H1 (cell line): Measurements from ENCODE around the gene TRIM44. TPM values are rescaled to one million over a fixed set of nuclear protein-coding genes. Genes with fewer than 3 reads are reported as not detected.

Source experiments
- CTCF ChIA-PET: fragments of 300-600 bp; sonication (Branson Sonifier 250); formaldehyde crosslinking; loops from one replicate; lab custom pipeline; 2021; ENCODE audit not compliant: partially characterized antibody; lab: Charles Lee
- POLR2A ChIA-PET: fragments of 300-600 bp; sonication (Branson Sonifier 250); formaldehyde crosslinking; loops from one replicate; lab custom pipeline; 2021; ENCODE audit warnings: inconsistent platforms; ENCODE audit not compliant: partially characterized antibody; lab: Charles Lee
- DNase-seq, 2 experiments: peaks; one replicate each; pipeline versions ENCODE4 v3.0.0 to v3.0.0-alpha.2; 2010 to 2022; ENCODE audit warnings: low spot score in 2 of 2, low read depth in 1 of 2, mixed read lengths in 1 of 2
- FAIRE-seq: peaks from 2 replicates; lab custom pipeline; 2011; peaks lifted over from hg19 to GRCh38; lab: Jason Lieb, UNC
- H2AFZ ChIP-seq: 2 replicates; pipeline ENCODE4 v1.8.1; 2012; ENCODE audit warnings: low read length, inconsistent platforms
- H2AK5ac ChIP-seq: 2 replicates; pipeline ENCODE4 v1.6.1; 2013; ENCODE audit warnings: low read depth, low read length
- H2BK120ac ChIP-seq: replicated peaks from 2 replicates; pipeline ENCODE3; 2013; ENCODE audit warnings: low read depth, low read length, inconsistent platforms
- H2BK12ac ChIP-seq: 2 replicates; pipeline ENCODE4 v1.6.1; 2013; ENCODE audit warnings: low read depth, low read length
- H2BK15ac ChIP-seq: 2 replicates; pipeline ENCODE4 v1.6.1; 2013; ENCODE audit warnings: low read length
- H2BK20ac ChIP-seq: 2 replicates; pipeline ENCODE4 v1.6.1; 2013; ENCODE audit warnings: low read length
- H2BK5ac ChIP-seq: 2 replicates; pipeline ENCODE4 v1.6.1; 2013; ENCODE audit warnings: low read depth, low read length
- H3K14ac ChIP-seq: 2 replicates; pipeline ENCODE4 v1.6.1; 2013; ENCODE audit warnings: inconsistent platforms; ENCODE audit not compliant: insufficient read length
- H3K18ac ChIP-seq: 2 replicates; pipeline ENCODE4 v1.6.1; 2013; ENCODE audit warnings: low read length; ENCODE audit errors: extremely low read depth
- H3K23ac ChIP-seq: 2 replicates; pipeline ENCODE4 v1.6.1; 2013; ENCODE audit warnings: inconsistent platforms; ENCODE audit not compliant: insufficient read length
- H3K23me2 ChIP-seq: 2 replicates; pipeline ENCODE4 v1.6.1; 2013; ENCODE audit warnings: low read depth, low read length
- H3K27ac ChIP-seq: 2 replicates; pipeline ENCODE4 v1.6.1; 2011; ENCODE audit warnings: low read depth, low read length, inconsistent platforms
- H3K27me3 ChIP-seq, 4 experiments: replicated peaks in 1 of 4; 1 replicate in 1 of 4; 2 replicates in 3 of 4; pipeline versions ENCODE4 v1.6.1 to v1.8.1; 2011 to 2013; ENCODE audit warnings: low read length in 3 of 4, mild to moderate bottlenecking in 3 of 4, inconsistent platforms in 2 of 4, mixed read lengths in 2 of 4, moderate library complexity in 1 of 4; ENCODE audit not compliant: control insufficient read depth in 3 of 4, insufficient read depth in 3 of 4; ENCODE audit errors: extremely low read depth in 1 of 4
- H3K36me3 ChIP-seq, 4 experiments: 2 replicates each; pipeline versions ENCODE4 v1.6.1 to v1.8.1; 2011 to 2013; ENCODE audit warnings: mild to moderate bottlenecking in 4 of 4, low read length in 3 of 4, moderate library complexity in 2 of 4, control low read depth in 1 of 4, inconsistent platforms in 1 of 4; ENCODE audit not compliant: insufficient read depth in 4 of 4, control insufficient read depth in 2 of 4
- H3K4ac ChIP-seq: replicated peaks from 2 replicates; pipeline ENCODE3; 2013; ENCODE audit warnings: low read length, low read depth, mixed read lengths, inconsistent platforms; ENCODE audit not compliant: insufficient read length
- H3K4me1 ChIP-seq, 4 experiments: replicated peaks in 1 of 4; 1 replicate in 1 of 4; 2 replicates in 3 of 4; pipeline versions ENCODE4 v1.6.1 to v1.8.1; 2011 to 2013; ENCODE audit warnings: low read length in 3 of 4, inconsistent platforms in 2 of 4, mixed read lengths in 1 of 4; ENCODE audit not compliant: insufficient read depth in 4 of 4, control insufficient read depth in 3 of 4
- H3K4me2 ChIP-seq, 2 experiments: 2 replicates each; pipeline versions ENCODE4 v1.6.1 to v1.8.1; 2011 to 2013; ENCODE audit warnings: low read depth in 2 of 2, low read length in 2 of 2, control low read depth in 1 of 2, inconsistent platforms in 1 of 2, mild to moderate bottlenecking in 1 of 2; ENCODE audit not compliant: insufficient read depth in 1 of 2
- H3K4me3 ChIP-seq, 4 experiments: fragments of 200-600, 300-600 bp in 1 of 4; sonication (generic), shearing (Covaris generic), sonication (Bioruptor Twin) in 1 of 4; 2 replicates each; pipeline versions ENCODE4 v1.5.1 to v1.8.1; 2011 to 2016; ENCODE audit warnings: low read length in 4 of 4, low read depth in 3 of 4, control low read depth in 2 of 4, inconsistent platforms in 2 of 4, mild to moderate bottlenecking in 2 of 4, mixed read lengths in 1 of 4, moderate library complexity in 1 of 4; ENCODE audit not compliant: insufficient read depth in 2 of 4; ENCODE audit errors: extremely low read depth in 1 of 4
- H3K56ac ChIP-seq: replicated peaks from 2 replicates; pipeline ENCODE3; 2013; ENCODE audit warnings: low read depth, mild to moderate bottlenecking, mixed read lengths, low read length, inconsistent platforms; ENCODE audit not compliant: insufficient read length
- H3K79me1 ChIP-seq: 2 replicates; pipeline ENCODE4 v1.6.1; 2013; ENCODE audit warnings: low read depth, low read length, control low read depth
- H3K79me2 ChIP-seq, 2 experiments: 2 replicates each; pipeline versions ENCODE4 v1.6.1 to v1.8.1; 2012 to 2013; ENCODE audit warnings: low read length in 2 of 2, mild to moderate bottlenecking in 2 of 2, inconsistent platforms in 1 of 2; ENCODE audit not compliant: insufficient read depth in 2 of 2, control insufficient read depth in 1 of 2
- H3K9ac ChIP-seq, 4 experiments: replicated peaks in 1 of 4; 1 replicate in 1 of 4; 2 replicates in 3 of 4; pipeline versions ENCODE4 v1.6.1 to v1.8.1; 2011 to 2013; ENCODE audit warnings: low read depth in 3 of 4, low read length in 3 of 4, control low read depth in 2 of 4, mild to moderate bottlenecking in 2 of 4, moderate library complexity in 2 of 4, inconsistent platforms in 1 of 4; ENCODE audit errors: extremely low read depth in 1 of 4
- H3K9me3 ChIP-seq, 2 experiments: 2 replicates each; pipeline versions ENCODE4 v1.6.1 to v1.8.1; 2012 to 2013; ENCODE audit warnings: mild to moderate bottlenecking in 2 of 2, moderate library complexity in 2 of 2, control low read depth in 1 of 2, inconsistent platforms in 1 of 2, low read depth in 1 of 2, low read length in 1 of 2, mixed read lengths in 1 of 2; ENCODE audit not compliant: insufficient read depth in 2 of 2
- H4K20me1 ChIP-seq, 2 experiments: replicated peaks in 1 of 2; 2 replicates each; pipeline versions ENCODE3 to v1.8.1; 2011 to 2013; ENCODE audit warnings: inconsistent platforms in 2 of 2, low read length in 2 of 2, mild to moderate bottlenecking in 1 of 2; ENCODE audit not compliant: insufficient read depth in 2 of 2, control insufficient read depth in 1 of 2
- H4K5ac ChIP-seq: 2 replicates; pipeline ENCODE4 v1.6.1; 2013; ENCODE audit warnings: low read length, low read depth, mixed read lengths, inconsistent platforms; ENCODE audit not compliant: insufficient read length
- H4K8ac ChIP-seq: 2 replicates; pipeline ENCODE4 v1.8.0; 2013; ENCODE audit warnings: mild to moderate bottlenecking, moderate library complexity, low read length, inconsistent platforms; ENCODE audit not compliant: insufficient read depth; ENCODE audit errors: extremely low read depth
- H4K91ac ChIP-seq: replicated peaks from 2 replicates; pipeline ENCODE3; 2013; ENCODE audit warnings: low read length, mixed read lengths, inconsistent platforms; ENCODE audit not compliant: insufficient read length
- CTCF ChIP-seq, 3 experiments: IDR thresholded peaks; 1 replicate in 2 of 3; 2 replicates in 1 of 3; pipeline versions ENCODE4 v1.5.1 to v1.6.1; 2011; ENCODE audit warnings: low read length in 3 of 3, mild to moderate bottlenecking in 3 of 3, inconsistent platforms in 2 of 3, low read depth in 1 of 3, moderate library complexity in 1 of 3; ENCODE audit not compliant: insufficient read depth in 1 of 3; ENCODE audit errors: control extremely low read depth in 1 of 3
- KDM4A ChIP-seq: IDR thresholded peaks from one replicate; pipeline ENCODE4 v1.7.1; 2012; ENCODE audit warnings: low read depth, mild to moderate bottlenecking, moderate library complexity, low read length, inconsistent platforms; ENCODE audit not compliant: severe bottlenecking
- RAD21 ChIP-seq, 2 experiments: IDR thresholded peaks in 1 of 2; conservative IDR thresholded peaks in 1 of 2; 2 replicates each; pipeline ENCODE4 v1.6.1; 2011; ENCODE audit warnings: low read depth in 2 of 2, low read length in 2 of 2, improper control_type of control experiment in 1 of 2, inconsistent platforms in 1 of 2, mild to moderate bottlenecking in 1 of 2, moderate library complexity in 1 of 2
- SP4 ChIP-seq: IDR thresholded peaks from 2 replicates; pipeline ENCODE4 v1.6.1; 2012; ENCODE audit warnings: low read length, inconsistent platforms
- TBP ChIP-seq: IDR thresholded peaks from 2 replicates; pipeline ENCODE4 v1.6.1; 2011; ENCODE audit warnings: low read depth, low read length, improper control_type of control experiment
- WGBS, 2 experiments: shearing (Covaris generic) in 1 of 2; methylation state at CpG; one replicate each; pipeline versions ENCODE4 v1.1.6 to v1.1.7; 2013 to 2015; ENCODE audit warnings: low lambda C conversion rate in 2 of 2, mixed read lengths in 2 of 2, inconsistent platforms in 1 of 2, low coverage in 1 of 2, missing lambda C conversion rate in 1 of 2; ENCODE audit not compliant: insufficient replicate concordance in 2 of 2, insufficient coverage in 1 of 2, insufficient read length in 1 of 2; ENCODE audit errors: extremely low coverage in 1 of 2, missing lambda C conversion rate in 1 of 2; 5-methylcytosine and 5-hydroxymethylcytosine counted together
- polyA plus RNA-seq, 7 experiments: library from polyadenylated mRNA; depleted of rRNA in 3 of 7; stranded (reverse) in 5 of 7; unstranded in 2 of 7; fragments of >200 nt in 5 of 7; fragments of 200-250 nt in 2 of 7; gene quantifications; 1 replicate in 5 of 7; 2 replicates in 1 of 7; 4 replicates in 1 of 7; pipeline versions ENCODE4 v1.2.1 to v1.2.3, GENCODE V29; 2011 to 2013; ENCODE audit warnings: missing spikeins in 2 of 7, mixed read lengths in 2 of 7
- total RNA-seq: library from RNA; stranded (reverse); fragmentation: NEBNext Ultra II Directional; extraction: Animal tissue kit (Norgen Biotek cat#: 25700); gene quantifications from 2 replicates; pipeline ENCODE4 v1.2.1, GENCODE V29; 2021

Gene TRIM44
- total and polyA plus RNA-seq, 2 of the 8 experiments (the other 6 are each of a cell fraction or from before 2014, with no cell fraction given) = 13.9 to 34.4 TPM

- no peak for FAIRE-seq
- Histone ChIP-seq H2BK5ac (no peak overlapping the region), H3K4me1 (no peaks in the 10 kb centered on the region), H3K23ac (no peak overlapping the region), H4K5ac (no peak overlapping the region), H2BK20ac (no peak overlapping the region), H3K14ac (no peak overlapping the region), H3K4me3 (no peak overlapping the region), H4K20me1 (no peaks in the 10 kb centered on the region), H3K79me2 (no peaks in the 10 kb centered on the region), H3K79me1 (no peaks in the 10 kb centered on the region), H3K18ac (no peak overlapping the region), H4K8ac (no peak overlapping the region), H3K4ac (no peak overlapping the region), H3K27ac (no peak overlapping the region), H2AFZ (no peak overlapping the region), H3K27me3 (no peaks in the 10 kb centered on the region), H3K36me3 (no peaks in the 10 kb centered on the region), H2BK120ac (no peak overlapping the region), H4K91ac (no peak overlapping the region), H3K23me2 (no peaks in the 10 kb centered on the region), H3K9me3 (no peaks in the 10 kb centered on the region), H3K9ac (no peak overlapping the region), H2BK15ac (no peak overlapping the region), H2AK5ac (no peak overlapping the region), H3K56ac (no peak overlapping the region), H3K4me2 (no peak overlapping the region), H2BK12ac (no peak overlapping the region)
- no peak for DNase-seq
- POLR2A ChIA-PET = no interaction called here
- CTCF ChIA-PET = interaction anchor here (0.6 to 10.6 kb wide), 26 partner anchors 9 to 693 kb away, joined by 3 to 96 read pairs (median 6); partner anchors contain the start of gene FJX1
- no peak for TF ChIP-seq TBP
- no peak for TF ChIP-seq SP4
- TF ChIP-seq KDM4A = no peak
- peak; percentile 31 to 37 for TF ChIP-seq RAD21 (IDR thresholded peaks at IDR 0.05 in 1 of 2, conservative IDR thresholded peaks at IDR 0.05 in 1 of 2; ENCODE audit: low read depth in 2 of 2, low read length in 2 of 2)
- peak in 2 of 3 experiments; percentile 2 to 39; a peak in 2 of 4 replicates for TF ChIP-seq CTCF (IDR thresholded peaks at IDR 0.05; ENCODE audit: control extremely low read depth in 1 of 3, insufficient read depth in 1 of 3, low read depth in 1 of 3, low read length in 3 of 3)
- WGBS, 2 experiments = 86% methylated on average over 3 of the region's 3 CpGs; no CpG with 5 or more reads in 1 of the 2 experiments
Observed at GRCh38 chr11:35799655-35800054, 137.1 kb downstream of the TRIM44 start.
